Mesenchymal stem cell (in vitro differentiated cells and primary cell): ENCODE data around the gene SIT1.

Experiments
- DNase-seq: peaks from one replicate; pipeline ENCODE4 v3.0.0-alpha.2; 2013
- H2AFZ ChIP-seq: one replicate; pipeline ENCODE4 v1.6.1; 2013; ENCODE audit warnings: low read depth, mild to moderate bottlenecking, control low read depth, inconsistent platforms, low read length, moderate library complexity
- H2AK5ac ChIP-seq: 2 replicates; pipeline ENCODE4 v1.6.1; 2013; ENCODE audit warnings: low read length, moderate library complexity, mild to moderate bottlenecking, inconsistent platforms; ENCODE audit not compliant: severe bottlenecking
- H2BK120ac ChIP-seq: one replicate; pipeline ENCODE4 v1.6.1; 2013; ENCODE audit warnings: low read depth, mild to moderate bottlenecking, inconsistent platforms, low read length, moderate library complexity
- H2BK12ac ChIP-seq, 2 experiments: one replicate each; pipeline ENCODE4 v1.6.1; 2013; ENCODE audit warnings: inconsistent platforms in 2 of 2, low read length in 2 of 2, mild to moderate bottlenecking in 2 of 2, moderate library complexity in 2 of 2, control low read depth in 1 of 2
- H2BK15ac ChIP-seq: one replicate; pipeline ENCODE4 v1.6.1; 2013; ENCODE audit warnings: mild to moderate bottlenecking, low read depth, inconsistent platforms; ENCODE audit not compliant: poor library complexity, severe bottlenecking
- H2BK5ac ChIP-seq: 2 replicates; pipeline ENCODE4 v1.6.1; 2013; ENCODE audit warnings: low read depth, mild to moderate bottlenecking, low read length, control low read depth, inconsistent platforms; ENCODE audit not compliant: poor library complexity, severe bottlenecking
- H3K14ac ChIP-seq, 2 experiments: one replicate each; pipeline ENCODE4 v1.6.1; 2013; ENCODE audit warnings: inconsistent platforms in 2 of 2, low read length in 2 of 2, control low read depth in 1 of 2, mild to moderate bottlenecking in 1 of 2, moderate library complexity in 1 of 2
- H3K18ac ChIP-seq, 2 experiments: one replicate each; pipeline ENCODE4 v1.6.1; 2013; ENCODE audit warnings: inconsistent platforms in 2 of 2, low read length in 2 of 2, control low read depth in 1 of 2, low read depth in 1 of 2, mild to moderate bottlenecking in 1 of 2
- H3K23ac ChIP-seq, 2 experiments: one replicate each; pipeline ENCODE4 v1.6.1; 2013; ENCODE audit warnings: inconsistent platforms in 2 of 2, low read length in 2 of 2, mild to moderate bottlenecking in 2 of 2, moderate library complexity in 2 of 2, control low read depth in 1 of 2
- H3K27ac ChIP-seq: 2 replicates; pipeline ENCODE4 v1.5.1; 2013; ENCODE audit warnings: mild to moderate bottlenecking, moderate library complexity, low read length, control low read depth, inconsistent platforms; ENCODE audit not compliant: poor library complexity, severe bottlenecking
- H3K27me3 ChIP-seq, 2 experiments: 2 replicates each; pipeline versions ENCODE4 v1.6.1 to v1.7.0; 2013; ENCODE audit warnings: low read length in 2 of 2, mild to moderate bottlenecking in 2 of 2, moderate library complexity in 2 of 2, control low read depth in 1 of 2, inconsistent platforms in 1 of 2; ENCODE audit not compliant: control insufficient read depth in 1 of 2, insufficient read depth in 1 of 2
- H3K36me3 ChIP-seq, 2 experiments: 2 replicates each; pipeline versions ENCODE4 v1.6.1 to v1.7.0; 2013; ENCODE audit warnings: low read length in 2 of 2, control low read depth in 1 of 2, inconsistent platforms in 1 of 2, low read depth in 1 of 2, mild to moderate bottlenecking in 1 of 2; ENCODE audit not compliant: insufficient read depth in 2 of 2, control insufficient read depth in 1 of 2
- H3K4ac ChIP-seq, 2 experiments: one replicate each; pipeline ENCODE4 v1.6.1; 2013; ENCODE audit warnings: inconsistent platforms in 2 of 2, low read length in 2 of 2, mild to moderate bottlenecking in 2 of 2, moderate library complexity in 2 of 2, control low read depth in 1 of 2, low read depth in 1 of 2
- H3K4me1 ChIP-seq: 2 replicates; pipeline ENCODE4 v1.6.1; 2013; ENCODE audit warnings: low read depth, low read length, control low read depth; ENCODE audit not compliant: control insufficient read depth, insufficient read depth
- H3K4me2 ChIP-seq: 2 replicates; pipeline ENCODE4 v1.6.1; 2013; ENCODE audit warnings: low read length, mild to moderate bottlenecking, inconsistent platforms; ENCODE audit not compliant: poor library complexity, severe bottlenecking
- H3K4me3 ChIP-seq, 2 experiments: 2 replicates each; pipeline versions ENCODE4 v1.5.1 to v1.7.0; 2013; ENCODE audit warnings: low read length in 2 of 2, mild to moderate bottlenecking in 2 of 2, control low read depth in 1 of 2, low read depth in 1 of 2; ENCODE audit not compliant: insufficient read depth in 1 of 2
- H3K79me1 ChIP-seq: replicated peaks from 2 replicates; pipeline ENCODE4 v1.6.1; 2013; ENCODE audit warnings: mild to moderate bottlenecking, control low read depth, low read length, inconsistent platforms; ENCODE audit not compliant: poor library complexity, severe bottlenecking
- H3K9ac ChIP-seq: 2 replicates; pipeline ENCODE4 v1.7.0; 2013; ENCODE audit warnings: mild to moderate bottlenecking, low read length, moderate library complexity
- H3K9me3 ChIP-seq: 2 replicates; pipeline ENCODE4 v1.7.0; 2013; ENCODE audit warnings: mild to moderate bottlenecking, low read length; ENCODE audit not compliant: control insufficient read depth
- H4K8ac ChIP-seq: one replicate; pipeline ENCODE4 v1.6.1; 2013; ENCODE audit warnings: inconsistent platforms, mild to moderate bottlenecking, low read length, moderate library complexity
- H4K91ac ChIP-seq: one replicate; pipeline ENCODE4 v1.6.1; 2013; ENCODE audit warnings: mild to moderate bottlenecking, low read length, inconsistent platforms
- WGBS: methylation state at CpG from one replicate; pipeline ENCODE4 v1.1.7; 2013; ENCODE audit warnings: mixed read lengths; 5-methylcytosine and 5-hydroxymethylcytosine counted together

SIT1 gene

GRCh38 chr9:35682520-35683315 is 32.0 kb upstream of the SIT1 start:
- no peak overlapping the region for H3K4me3 ChIP-seq
- H3K79me1 ChIP-seq = peaks cover 5% of the 10 kb centered on the region
- no peak overlapping the region for H3K4ac ChIP-seq
- no peak overlapping the region for H4K91ac ChIP-seq
- no peak overlapping the region for H3K9ac ChIP-seq
- peaks cover 37% of the 10 kb centered on the region for H3K4me1 ChIP-seq
- no peak overlapping the region for H3K14ac ChIP-seq
- no peak overlapping the region for H2BK15ac ChIP-seq
- no peak overlapping the region for H3K4me2 ChIP-seq
- H2BK120ac ChIP-seq = no peak overlapping the region
- 96% methylated on average over 10 of the region's 10 CpGs for WGBS
- no peak overlapping the region for H2AFZ ChIP-seq
- no peaks in the 10 kb centered on the region for H3K27me3 ChIP-seq
- DNase-seq = no peak
- H3K23ac ChIP-seq = no peak overlapping the region
- H3K27ac ChIP-seq = no peak overlapping the region
- no peak overlapping the region for H2BK12ac ChIP-seq
- H3K36me3 ChIP-seq = peaks cover 64 to 65% of the 10 kb centered on the region in 2 experiments
- H3K9me3 ChIP-seq = no peaks in the 10 kb centered on the region
- no peak overlapping the region for H4K8ac ChIP-seq
- H3K18ac ChIP-seq = no peak overlapping the region
- no peak overlapping the region for H2AK5ac ChIP-seq
- H2BK5ac ChIP-seq = no peak overlapping the region

- Histone ChIP-seq H3K27ac (no peak overlapping the region), H4K8ac (no peak overlapping the region), H3K14ac (no peak overlapping the region), H3K4me2 (no peak overlapping the region), H2BK5ac (no peak overlapping the region), H3K36me3 (peaks cover 58% of the 10 kb centered on the region in 2 experiments), H2AFZ (no peak overlapping the region), H2AK5ac (no peak overlapping the region), H3K27me3 (no peaks in the 10 kb centered on the region), H2BK15ac (no peak overlapping the region), H3K4me3 (no peak overlapping the region), H4K91ac (no peak overlapping the region), H2BK12ac (no peak overlapping the region), H3K18ac (no peak overlapping the region), H3K9me3 (no peaks in the 10 kb centered on the region), H2BK120ac (no peak overlapping the region), H3K4me1 (peaks cover 32% of the 10 kb centered on the region), H3K4ac (no peak overlapping the region), H3K23ac (no peak overlapping the region), H3K9ac (no peak overlapping the region), H3K79me1 (peaks cover 5% of the 10 kb centered on the region)
- no peak for DNase-seq
- 75% methylated on average over 6 of the region's 6 CpGs for WGBS
Measured at GRCh38 chr9:35682051-35682450, 31.3 kb upstream of the SIT1 start.

- no peak overlapping the region for H4K91ac ChIP-seq
- no peak overlapping the region for H3K4me3 ChIP-seq
- no peak overlapping the region for H2BK120ac ChIP-seq
- H3K4ac ChIP-seq = no peak overlapping the region
- H2BK12ac ChIP-seq = no peak overlapping the region
- peaks cover 53 to 55% of the 10 kb centered on the region in 2 experiments for H3K36me3 ChIP-seq
- no peak overlapping the region for H3K4me2 ChIP-seq
- no peak overlapping the region for H4K8ac ChIP-seq
- H3K27me3 ChIP-seq = peaks cover 0 to 1% of the 10 kb centered on the region in 2 experiments
- no peak overlapping the region for H2BK5ac ChIP-seq
- H3K79me1 ChIP-seq = peaks cover 5% of the 10 kb centered on the region
- no peak overlapping the region for H3K27ac ChIP-seq
- H2AK5ac ChIP-seq = no peak overlapping the region
- no peak overlapping the region for H2AFZ ChIP-seq
- no peak overlapping the region for H3K23ac ChIP-seq
- H3K4me1 ChIP-seq = peaks cover 28% of the 10 kb centered on the region
- H3K9me3 ChIP-seq = no peaks in the 10 kb centered on the region
- peak overlapping the region; percentile 1 for H3K9ac ChIP-seq
- H3K18ac ChIP-seq = peak overlapping the region in 1 of 2 experiments; percentile 41
- WGBS = 81% methylated on average over 3 of the region's 3 CpGs
- DNase-seq = no peak
- no peak overlapping the region for H2BK15ac ChIP-seq
- no peak overlapping the region for H3K14ac ChIP-seq
Measured at GRCh38 chr9:35681341-35682002, 30.7 kb upstream of the SIT1 start.

GRCh38 chr9:35680331-35681105 is 29.8 kb upstream of the SIT1 start:
- Histone ChIP-seq H3K27ac (no peak overlapping the region), H3K4me3 (no peak overlapping the region), H2AK5ac (no peak overlapping the region), H4K8ac (peak overlapping the region; percentile 70), H4K91ac (no peak overlapping the region), H3K27me3 (peaks cover 0 to 9% of the 10 kb centered on the region in 2 experiments), H2BK120ac (no peak overlapping the region), H3K4ac (no peak overlapping the region), H3K14ac (no peak overlapping the region), H3K9ac (no peak overlapping the region), H2AFZ (no peak overlapping the region), H3K4me2 (no peak overlapping the region), H3K4me1 (peaks cover 27% of the 10 kb centered on the region), H3K9me3 (no peaks in the 10 kb centered on the region), H3K79me1 (peaks cover 4% of the 10 kb centered on the region), H3K36me3 (peaks cover 44 to 46% of the 10 kb centered on the region in 2 experiments), H2BK5ac (no peak overlapping the region), H3K23ac (no peak overlapping the region), H3K18ac (no peak overlapping the region), H2BK15ac (no peak overlapping the region), H2BK12ac (no peak overlapping the region)
- 67% methylated on average over 14 of the region's 15 CpGs for whole genome bisulfite sequencing
- DNase-seq = no peak
